NCI-H128 (cell line): Measurements from ENCODE around the gene NTSR1.

ENCODE experiments used
- DNase-seq: peaks from one replicate; lab custom pipeline; 2025; ENCODE audit not compliant: unreplicated experiment; lab: John Stamatoyannopoulos, UW

Gene NTSR1

GRCh38 chr20:62780204-62780603 lies 71.6 kb downstream of the NTSR1 start:
- DNase-seq = no peak

- DNase-seq = no peak
Observed at GRCh38 chr20:62780696-62781095, 72.1 kb downstream of the NTSR1 start.

GRCh38 chr20:62782149-62782892 lies 73.7 kb downstream of the NTSR1 start:
- DNase-seq = no peak

GRCh38 chr20:62782893-62783278 lies 74.2 kb downstream of the NTSR1 start:
- DNase-seq = no peak

DNA sequence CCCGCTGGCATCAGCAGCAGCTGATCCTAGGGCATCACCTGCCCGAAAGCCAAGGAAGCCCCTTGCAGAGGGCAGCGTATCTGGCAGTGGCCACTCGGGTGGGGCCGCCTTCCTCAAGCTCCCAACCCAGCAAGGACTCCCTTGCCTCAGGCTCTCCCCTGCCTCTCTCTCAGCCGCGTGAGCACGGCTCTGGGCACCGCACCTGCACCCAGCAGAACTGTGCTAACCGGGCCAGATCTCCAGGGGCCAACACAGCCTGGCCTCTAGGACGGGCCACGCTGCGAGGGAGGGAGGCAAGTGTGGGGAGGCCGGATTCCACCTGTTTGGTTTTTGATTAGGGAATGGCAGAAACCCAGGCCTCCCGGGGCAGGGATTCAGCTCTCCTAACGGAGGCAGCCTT lies 75.9 kb downstream of the NTSR1 start:
- DNase-seq = no peak

DNA sequence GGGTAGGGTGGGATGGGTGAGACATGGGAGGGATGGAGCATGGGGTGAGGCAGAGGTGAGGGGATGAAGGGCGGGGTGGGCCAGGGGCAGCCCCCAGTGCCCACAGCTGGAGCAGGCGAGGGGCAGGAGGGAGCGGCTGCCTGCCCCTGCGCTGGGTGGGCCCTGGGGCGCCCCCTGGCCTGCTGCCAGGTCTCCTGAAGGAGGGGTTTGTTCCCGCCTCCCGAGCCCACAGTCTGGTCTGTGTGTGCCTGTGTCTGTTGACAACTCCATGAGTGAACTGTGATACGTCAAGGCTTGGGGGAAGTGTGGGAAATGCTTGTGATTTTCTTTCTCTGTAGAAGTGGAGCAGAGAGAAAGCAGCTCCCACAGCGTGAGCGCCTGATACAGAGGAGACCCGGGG lies 76.8 kb downstream of the NTSR1 start:
- no peak for DNase-seq

- no peak for DNase-seq
Observed at GRCh38 chr20:62786157-62786556, 77.5 kb downstream of the NTSR1 start.

GRCh38 chr20:62787321-62787720 lies 78.7 kb downstream of the NTSR1 start:
- DNase-seq = no peak

- DNase-seq = no peak
Observed at GRCh38 chr20:62787866-62788265, 79.2 kb downstream of the NTSR1 start.

GRCh38 chr20:62788607-62789006 lies 80.0 kb downstream of the NTSR1 start:
- no peak for DNase-seq

DNA sequence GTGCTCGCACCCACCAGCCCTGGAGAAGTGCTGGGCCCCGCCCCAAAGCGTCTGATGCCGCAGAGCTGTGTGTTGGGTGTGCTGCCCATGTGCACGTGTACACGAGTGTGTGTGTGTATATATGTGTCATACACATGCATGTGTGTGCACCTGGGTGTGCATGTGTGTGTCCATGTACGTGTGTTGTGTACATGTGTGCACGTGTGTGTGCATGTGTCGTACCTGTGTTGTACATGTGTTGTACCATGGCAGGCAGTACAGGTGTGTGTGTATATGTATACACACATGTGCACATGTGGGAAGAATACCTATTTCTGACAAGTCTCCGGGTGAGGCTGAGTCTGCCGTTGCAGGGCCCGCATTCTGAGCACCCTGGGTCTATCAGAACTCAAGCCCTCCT lies 81.4 kb downstream of the NTSR1 start:
- DNase-seq = no peak

DNA sequence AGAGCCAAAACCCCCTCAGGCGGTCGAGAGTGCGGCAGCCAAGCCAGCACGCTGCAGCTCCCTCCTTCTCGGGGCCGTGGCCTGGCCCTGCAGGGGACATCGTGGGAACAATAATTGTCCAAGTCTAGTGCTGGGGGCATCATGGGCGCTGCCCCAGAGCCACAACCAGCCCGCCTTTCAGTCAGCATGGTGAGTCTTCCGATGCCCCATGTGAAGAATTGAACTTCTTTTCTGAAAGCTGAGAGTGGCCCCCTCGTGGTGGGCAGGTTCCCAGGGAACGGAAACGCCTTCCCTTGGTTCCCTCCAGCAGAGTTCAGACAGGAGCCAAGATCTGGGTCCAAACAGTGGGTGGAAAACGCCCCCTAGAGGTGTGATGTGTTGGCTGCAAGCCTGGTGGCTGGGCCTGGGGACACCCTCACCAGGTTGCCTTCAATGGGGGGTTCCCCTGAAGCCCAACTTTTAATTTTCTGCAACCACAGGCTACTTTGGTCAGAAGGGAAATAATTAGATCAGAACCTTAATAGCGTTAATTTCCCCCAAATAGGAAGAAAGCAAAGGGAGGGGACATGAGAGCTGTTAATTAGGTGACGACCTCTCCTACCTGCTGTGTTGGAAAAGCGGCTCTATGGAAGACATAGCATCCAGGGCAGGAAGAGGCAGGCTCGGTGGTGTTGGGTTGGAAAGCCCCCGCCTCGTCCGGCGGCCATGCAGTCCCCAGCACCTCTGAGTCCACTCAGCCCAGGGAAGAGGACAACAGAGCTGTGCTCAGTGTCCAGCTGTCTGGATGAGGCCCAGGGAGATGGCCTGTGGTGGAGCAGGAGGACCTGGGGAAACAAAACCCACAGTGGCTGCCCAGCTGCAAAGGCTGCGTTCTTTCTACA lies 82.9 kb downstream of the NTSR1 start:
- DNase-seq = peak; percentile 91

- DNase-seq = no peak
Observed at GRCh38 chr20:62792182-62792939, 83.7 kb downstream of the NTSR1 start.

DNA sequence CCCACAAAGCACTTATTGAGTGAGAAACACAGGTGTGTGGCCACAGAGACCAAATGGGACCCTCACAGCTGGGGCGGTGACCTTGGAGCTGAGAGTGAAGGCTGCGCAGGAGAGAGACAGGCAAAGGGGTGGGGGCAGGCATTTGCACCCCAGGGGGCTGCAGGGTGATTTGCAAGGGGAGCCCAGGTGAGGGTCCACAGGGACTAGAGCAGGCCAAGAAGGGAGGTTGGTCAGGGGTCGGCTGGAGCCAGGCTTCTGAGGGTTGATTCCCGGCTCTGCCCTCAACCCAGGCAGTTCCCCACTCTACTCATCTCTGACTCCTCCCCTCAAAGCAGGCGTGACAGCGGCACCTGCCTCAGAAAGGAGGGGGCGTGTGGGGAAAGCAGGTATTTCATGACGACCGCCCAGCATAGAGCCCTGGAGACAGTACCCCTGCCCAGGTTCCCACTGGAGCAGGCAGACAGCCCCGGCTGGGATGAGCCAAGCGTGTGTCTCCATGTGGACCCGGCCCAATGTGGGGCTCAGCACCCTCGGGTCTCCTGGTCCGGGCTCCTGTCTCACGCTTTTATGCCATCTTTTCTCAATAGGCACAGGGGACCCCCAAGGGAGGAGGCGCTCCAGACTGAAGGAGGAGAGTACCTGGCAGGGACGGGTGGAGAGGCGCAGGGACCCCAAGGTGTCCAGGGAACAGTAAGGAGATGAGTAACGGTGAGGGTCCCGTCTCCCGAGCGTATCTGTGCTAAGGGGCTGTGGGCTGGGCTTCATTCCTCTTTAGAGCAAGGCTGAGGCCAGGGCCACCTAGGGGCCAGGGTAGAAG lies 84.5 kb downstream of the NTSR1 start:
- peak; percentile 14 for DNase-seq

DNA sequence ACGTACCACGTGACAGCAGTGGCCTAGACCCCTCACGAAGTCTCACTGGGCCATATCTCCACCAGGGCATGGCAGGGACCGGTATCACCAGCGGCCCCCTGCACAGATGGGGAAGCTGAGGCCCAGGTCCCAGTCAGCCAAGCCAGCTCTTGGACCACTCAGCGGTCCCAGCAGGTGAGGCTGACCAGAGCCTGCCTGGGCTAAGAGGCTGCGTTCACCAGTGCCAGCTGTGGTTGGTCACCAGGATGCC lies 85.0 kb downstream of the NTSR1 start:
- DNase-seq = no peak

DNA sequence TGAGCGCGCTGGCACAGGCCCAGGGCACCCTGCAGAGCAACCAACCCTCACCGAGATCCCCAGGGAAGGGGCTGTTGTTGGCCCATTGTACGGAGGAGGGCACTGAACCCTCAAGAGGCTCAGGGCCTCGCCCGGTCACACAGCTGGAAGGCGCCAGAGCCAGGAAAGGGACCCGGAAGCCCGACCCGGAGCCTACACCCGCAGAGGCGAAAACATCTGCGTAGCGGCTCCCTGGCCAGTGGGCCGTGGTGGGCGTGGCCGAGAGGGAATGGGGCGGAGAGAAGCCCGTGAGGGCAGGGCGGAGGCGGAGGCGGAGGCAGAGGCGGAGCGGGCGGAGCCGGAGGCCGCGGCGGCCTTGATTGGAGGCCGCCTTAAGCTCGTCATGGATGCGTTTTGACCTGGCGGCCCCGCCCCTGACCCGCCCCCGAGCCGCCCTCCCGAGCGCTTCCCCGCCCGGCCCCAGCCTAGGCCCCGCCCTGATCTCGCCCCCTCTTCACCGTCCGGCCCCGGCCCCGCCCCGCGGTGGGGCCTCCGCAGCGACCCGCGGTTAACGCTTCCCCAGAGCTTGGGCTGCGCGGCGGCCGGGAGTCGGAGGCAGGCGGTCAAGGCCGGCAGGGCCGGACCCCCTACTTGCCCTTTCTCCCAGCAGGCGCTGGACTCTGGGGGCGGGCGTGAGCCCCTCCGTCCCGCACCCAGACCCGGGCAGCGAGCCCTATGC lies 85.5 kb downstream of the NTSR1 start:
- peak; percentile 90 for DNase-seq

GRCh38 chr20:62795023-62795761 lies 86.6 kb downstream of the NTSR1 start:
- DNase-seq = peak; percentile 27

GRCh38 chr20:62796699-62797491 lies 88.3 kb downstream of the NTSR1 start:
- no peak for DNase-seq
